ENCODE results near the gene CNTNAP2. TPM values are rescaled to one million over a fixed set of nuclear protein-coding genes. Genes with fewer than 3 reads are reported as not detected.

The CNTNAP2 gene
- total RNA-seq, 1 experiment from 2014 or later: 60.0 TPM

GRCh38 chr7:146479040-146479439 is 362.4 kb downstream of the CNTNAP2 start:
- no peaks in the 10 kb centered on the region for H3K9me3 ChIP-seq (ENCODE audit: low read depth, low read length, poor library complexity, severe bottlenecking)
- intact Hi-C loops (cut with micrococcal nuclease; ENCODE audit: unreplicated experiment): no loop called here
- no peaks in the 10 kb centered on the region for H3K27me3 ChIP-seq (replicated peaks; ENCODE audit: insufficient read depth, low read depth, low read length, poor library complexity)
- H3K27ac ChIP-seq (ENCODE audit: low read depth, low read length, poor library complexity, severe bottlenecking): no peak overlapping the region
- DNase-seq (ENCODE audit: low spot score): no peak
- ChIA-PET CTCF (no interaction called here), POLR2A (ENCODE audit: low non-redundant PET) (no interaction called here)
- no peak for TF ChIP-seq EZH2 (IDR thresholded peaks at IDR 0.05; ENCODE audit: borderline replicate concordance, low read depth, low read length, poor library complexity, severe bottlenecking)
- TF ChIP-seq, protein P1, sequence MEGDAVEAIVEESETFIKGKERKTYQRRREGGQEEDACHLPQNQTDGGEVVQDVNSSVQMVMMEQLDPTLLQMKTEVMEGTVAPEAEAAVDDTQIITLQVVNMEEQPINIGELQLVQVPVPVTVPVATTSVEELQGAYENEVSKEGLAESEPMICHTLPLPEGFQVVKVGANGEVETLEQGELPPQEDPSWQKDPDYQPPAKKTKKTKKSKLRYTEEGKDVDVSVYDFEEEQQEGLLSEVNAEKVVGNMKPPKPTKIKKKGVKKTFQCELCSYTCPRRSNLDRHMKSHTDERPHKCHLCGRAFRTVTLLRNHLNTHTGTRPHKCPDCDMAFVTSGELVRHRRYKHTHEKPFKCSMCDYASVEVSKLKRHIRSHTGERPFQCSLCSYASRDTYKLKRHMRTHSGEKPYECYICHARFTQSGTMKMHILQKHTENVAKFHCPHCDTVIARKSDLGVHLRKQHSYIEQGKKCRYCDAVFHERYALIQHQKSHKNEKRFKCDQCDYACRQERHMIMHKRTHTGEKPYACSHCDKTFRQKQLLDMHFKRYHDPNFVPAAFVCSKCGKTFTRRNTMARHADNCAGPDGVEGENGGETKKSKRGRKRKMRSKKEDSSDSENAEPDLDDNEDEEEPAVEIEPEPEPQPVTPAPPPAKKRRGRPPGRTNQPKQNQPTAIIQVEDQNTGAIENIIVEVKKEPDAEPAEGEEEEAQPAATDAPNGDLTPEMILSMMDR (conservative IDR thresholded peaks at IDR 0.05; ENCODE audit: low read depth, low read length): no peak
- no peak overlapping the region for H3K4me3 ChIP-seq (ENCODE audit: low read depth, low read length, poor library complexity, severe bottlenecking)
- no peaks in the 10 kb centered on the region for H3K4me1 ChIP-seq (ENCODE audit: insufficient read depth, low read length, poor library complexity, severe bottlenecking)
- no TSS peak for BruUV-seq (replicated peaks)
- H3K36me3 ChIP-seq (ENCODE audit: insufficient read depth, low read length, poor library complexity, severe bottlenecking): no peaks in the 10 kb centered on the region

GRCh38 chr7:146486519-146486918 is 369.9 kb downstream of the CNTNAP2 start:
- Histone ChIP-seq H3K27me3 (replicated peaks; ENCODE audit: insufficient read depth, low read depth, low read length, poor library complexity) (no peaks in the 10 kb centered on the region), H3K27ac (ENCODE audit: low read depth, low read length, poor library complexity, severe bottlenecking) (no peak overlapping the region), H3K4me3 (ENCODE audit: low read depth, low read length, poor library complexity, severe bottlenecking) (no peak overlapping the region), H3K9me3 (ENCODE audit: low read depth, low read length, poor library complexity, severe bottlenecking) (peaks cover 6% of the 10 kb centered on the region), H3K4me1 (ENCODE audit: insufficient read depth, low read length, poor library complexity, severe bottlenecking) (no peaks in the 10 kb centered on the region), H3K36me3 (ENCODE audit: insufficient read depth, low read length, poor library complexity, severe bottlenecking) (no peaks in the 10 kb centered on the region)
- ChIA-PET CTCF (no interaction called here), POLR2A (ENCODE audit: low non-redundant PET) (no interaction called here)
- BruUV-seq (replicated peaks): no TSS peak
- intact Hi-C loops (cut with micrococcal nuclease; ENCODE audit: unreplicated experiment): no loop called here
- DNase-seq (ENCODE audit: low spot score): no peak
- TF ChIP-seq EZH2 (IDR thresholded peaks at IDR 0.05; ENCODE audit: borderline replicate concordance, low read depth, low read length, poor library complexity, severe bottlenecking): no peak
- TF ChIP-seq, protein P1 (conservative IDR thresholded peaks at IDR 0.05; ENCODE audit: low read depth, low read length): no peak

DNA sequence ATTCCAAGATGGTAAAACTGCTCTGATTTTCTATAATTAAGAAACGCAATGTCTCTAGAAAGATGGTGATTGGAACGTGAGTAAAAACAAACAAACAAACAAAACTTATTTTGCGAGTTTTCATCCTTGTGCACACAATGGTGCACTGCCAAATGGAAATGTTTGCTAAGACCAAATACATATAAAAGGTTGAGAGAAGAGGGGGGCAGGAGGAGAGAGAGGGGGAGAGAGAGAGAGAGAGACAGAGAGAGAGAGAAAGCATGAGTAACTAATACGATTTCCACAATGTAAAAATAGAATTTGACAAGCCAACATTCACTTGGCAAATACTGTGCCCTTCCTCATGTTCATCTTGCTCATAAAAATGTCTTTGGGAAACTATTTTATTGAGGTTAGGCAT is 375.4 kb downstream of the CNTNAP2 start:
- POLR2A ChIA-PET (ENCODE audit: low non-redundant PET): no interaction called here
- TF ChIP-seq, protein P1 (conservative IDR thresholded peaks at IDR 0.05; ENCODE audit: low read depth, low read length): no peak
- TF ChIP-seq EZH2 (IDR thresholded peaks at IDR 0.05; ENCODE audit: borderline replicate concordance, low read depth, low read length, poor library complexity, severe bottlenecking): no peak
- DNase-seq (ENCODE audit: low spot score): no peak
- Histone ChIP-seq H3K27me3 (replicated peaks; ENCODE audit: insufficient read depth, low read depth, low read length, poor library complexity) (no peaks in the 10 kb centered on the region), H3K36me3 (ENCODE audit: insufficient read depth, low read length, poor library complexity, severe bottlenecking) (no peaks in the 10 kb centered on the region), H3K9me3 (ENCODE audit: low read depth, low read length, poor library complexity, severe bottlenecking) (peaks cover 12% of the 10 kb centered on the region), H3K4me3 (ENCODE audit: low read depth, low read length, poor library complexity, severe bottlenecking) (no peak overlapping the region), H3K27ac (ENCODE audit: low read depth, low read length, poor library complexity, severe bottlenecking) (no peak overlapping the region), H3K4me1 (ENCODE audit: insufficient read depth, low read length, poor library complexity, severe bottlenecking) (no peaks in the 10 kb centered on the region)
- no TSS peak for BruUV-seq (replicated peaks)
- intact Hi-C loops (cut with micrococcal nuclease; ENCODE audit: unreplicated experiment): no loop called here
- CTCF ChIA-PET: no interaction called here
